H1 (cell line): Measurements from ENCODE around the gene STARD3. TPM values are rescaled to one million over a fixed set of nuclear protein-coding genes. Genes with fewer than 3 reads are reported as not detected.
A peak's percentile ranks its signal among the peaks of the same experiment; 100 is the strongest.

Source experiments
- CTCF ChIA-PET: fragments of 300-600 bp; sonication (Branson Sonifier 250); formaldehyde crosslinking; loops from one replicate; lab custom pipeline; 2021; ENCODE audit not compliant: partially characterized antibody; lab: Charles Lee
- POLR2A ChIA-PET: fragments of 300-600 bp; sonication (Branson Sonifier 250); formaldehyde crosslinking; loops from one replicate; lab custom pipeline; 2021; ENCODE audit warnings: inconsistent platforms; ENCODE audit not compliant: partially characterized antibody; lab: Charles Lee
- DNase-seq, 2 experiments: peaks; one replicate each; pipeline versions ENCODE4 v3.0.0 to v3.0.0-alpha.2; 2010 to 2022; ENCODE audit warnings: low spot score in 2 of 2, low read depth in 1 of 2, mixed read lengths in 1 of 2
- FAIRE-seq: peaks from 2 replicates; lab custom pipeline; 2011; peaks lifted over from hg19 to GRCh38; lab: Jason Lieb, UNC
- H2AFZ ChIP-seq: 2 replicates; pipeline ENCODE4 v1.8.1; 2012; ENCODE audit warnings: low read length, inconsistent platforms
- H2AK5ac ChIP-seq: 2 replicates; pipeline ENCODE4 v1.6.1; 2013; ENCODE audit warnings: low read depth, low read length
- H2BK120ac ChIP-seq: replicated peaks from 2 replicates; pipeline ENCODE3; 2013; ENCODE audit warnings: low read depth, low read length, inconsistent platforms
- H2BK12ac ChIP-seq: 2 replicates; pipeline ENCODE4 v1.6.1; 2013; ENCODE audit warnings: low read depth, low read length
- H2BK15ac ChIP-seq: 2 replicates; pipeline ENCODE4 v1.6.1; 2013; ENCODE audit warnings: low read length
- H2BK20ac ChIP-seq: 2 replicates; pipeline ENCODE4 v1.6.1; 2013; ENCODE audit warnings: low read length
- H2BK5ac ChIP-seq: 2 replicates; pipeline ENCODE4 v1.6.1; 2013; ENCODE audit warnings: low read depth, low read length
- H3K14ac ChIP-seq: 2 replicates; pipeline ENCODE4 v1.6.1; 2013; ENCODE audit warnings: inconsistent platforms; ENCODE audit not compliant: insufficient read length
- H3K18ac ChIP-seq: 2 replicates; pipeline ENCODE4 v1.6.1; 2013; ENCODE audit warnings: low read length; ENCODE audit errors: extremely low read depth
- H3K23ac ChIP-seq: 2 replicates; pipeline ENCODE4 v1.6.1; 2013; ENCODE audit warnings: inconsistent platforms; ENCODE audit not compliant: insufficient read length
- H3K23me2 ChIP-seq: 2 replicates; pipeline ENCODE4 v1.6.1; 2013; ENCODE audit warnings: low read depth, low read length
- H3K27ac ChIP-seq: 2 replicates; pipeline ENCODE4 v1.6.1; 2011; ENCODE audit warnings: low read depth, low read length, inconsistent platforms
- H3K27me3 ChIP-seq, 4 experiments: replicated peaks in 1 of 4; 1 replicate in 1 of 4; 2 replicates in 3 of 4; pipeline versions ENCODE4 v1.6.1 to v1.8.1; 2011 to 2013; ENCODE audit warnings: low read length in 3 of 4, mild to moderate bottlenecking in 3 of 4, inconsistent platforms in 2 of 4, mixed read lengths in 2 of 4, moderate library complexity in 1 of 4; ENCODE audit not compliant: control insufficient read depth in 3 of 4, insufficient read depth in 3 of 4; ENCODE audit errors: extremely low read depth in 1 of 4
- H3K36me3 ChIP-seq, 4 experiments: 2 replicates each; pipeline versions ENCODE4 v1.6.1 to v1.8.1; 2011 to 2013; ENCODE audit warnings: mild to moderate bottlenecking in 4 of 4, low read length in 3 of 4, moderate library complexity in 2 of 4, control low read depth in 1 of 4, inconsistent platforms in 1 of 4; ENCODE audit not compliant: insufficient read depth in 4 of 4, control insufficient read depth in 2 of 4
- H3K4ac ChIP-seq: replicated peaks from 2 replicates; pipeline ENCODE3; 2013; ENCODE audit warnings: low read length, low read depth, mixed read lengths, inconsistent platforms; ENCODE audit not compliant: insufficient read length
- H3K4me1 ChIP-seq, 4 experiments: replicated peaks in 1 of 4; 1 replicate in 1 of 4; 2 replicates in 3 of 4; pipeline versions ENCODE4 v1.6.1 to v1.8.1; 2011 to 2013; ENCODE audit warnings: low read length in 3 of 4, inconsistent platforms in 2 of 4, mixed read lengths in 1 of 4; ENCODE audit not compliant: insufficient read depth in 4 of 4, control insufficient read depth in 3 of 4
- H3K4me2 ChIP-seq, 2 experiments: 2 replicates each; pipeline versions ENCODE4 v1.6.1 to v1.8.1; 2011 to 2013; ENCODE audit warnings: low read depth in 2 of 2, low read length in 2 of 2, control low read depth in 1 of 2, inconsistent platforms in 1 of 2, mild to moderate bottlenecking in 1 of 2; ENCODE audit not compliant: insufficient read depth in 1 of 2
- H3K4me3 ChIP-seq, 4 experiments: fragments of 200-600, 300-600 bp in 1 of 4; sonication (generic), shearing (Covaris generic), sonication (Bioruptor Twin) in 1 of 4; 2 replicates each; pipeline versions ENCODE4 v1.5.1 to v1.8.1; 2011 to 2016; ENCODE audit warnings: low read length in 4 of 4, low read depth in 3 of 4, control low read depth in 2 of 4, inconsistent platforms in 2 of 4, mild to moderate bottlenecking in 2 of 4, mixed read lengths in 1 of 4, moderate library complexity in 1 of 4; ENCODE audit not compliant: insufficient read depth in 2 of 4; ENCODE audit errors: extremely low read depth in 1 of 4
- H3K56ac ChIP-seq: replicated peaks from 2 replicates; pipeline ENCODE3; 2013; ENCODE audit warnings: low read depth, mild to moderate bottlenecking, mixed read lengths, low read length, inconsistent platforms; ENCODE audit not compliant: insufficient read length
- H3K79me1 ChIP-seq: 2 replicates; pipeline ENCODE4 v1.6.1; 2013; ENCODE audit warnings: low read depth, low read length, control low read depth
- H3K79me2 ChIP-seq, 2 experiments: 2 replicates each; pipeline versions ENCODE4 v1.6.1 to v1.8.1; 2012 to 2013; ENCODE audit warnings: low read length in 2 of 2, mild to moderate bottlenecking in 2 of 2, inconsistent platforms in 1 of 2; ENCODE audit not compliant: insufficient read depth in 2 of 2, control insufficient read depth in 1 of 2
- H3K9ac ChIP-seq, 4 experiments: replicated peaks in 1 of 4; 1 replicate in 1 of 4; 2 replicates in 3 of 4; pipeline versions ENCODE4 v1.6.1 to v1.8.1; 2011 to 2013; ENCODE audit warnings: low read depth in 3 of 4, low read length in 3 of 4, control low read depth in 2 of 4, mild to moderate bottlenecking in 2 of 4, moderate library complexity in 2 of 4, inconsistent platforms in 1 of 4; ENCODE audit errors: extremely low read depth in 1 of 4
- H3K9me3 ChIP-seq, 2 experiments: 2 replicates each; pipeline versions ENCODE4 v1.6.1 to v1.8.1; 2012 to 2013; ENCODE audit warnings: mild to moderate bottlenecking in 2 of 2, moderate library complexity in 2 of 2, control low read depth in 1 of 2, inconsistent platforms in 1 of 2, low read depth in 1 of 2, low read length in 1 of 2, mixed read lengths in 1 of 2; ENCODE audit not compliant: insufficient read depth in 2 of 2
- H4K20me1 ChIP-seq, 2 experiments: replicated peaks in 1 of 2; 2 replicates each; pipeline versions ENCODE3 to v1.8.1; 2011 to 2013; ENCODE audit warnings: inconsistent platforms in 2 of 2, low read length in 2 of 2, mild to moderate bottlenecking in 1 of 2; ENCODE audit not compliant: insufficient read depth in 2 of 2, control insufficient read depth in 1 of 2
- H4K5ac ChIP-seq: 2 replicates; pipeline ENCODE4 v1.6.1; 2013; ENCODE audit warnings: low read length, low read depth, mixed read lengths, inconsistent platforms; ENCODE audit not compliant: insufficient read length
- H4K8ac ChIP-seq: 2 replicates; pipeline ENCODE4 v1.8.0; 2013; ENCODE audit warnings: mild to moderate bottlenecking, moderate library complexity, low read length, inconsistent platforms; ENCODE audit not compliant: insufficient read depth; ENCODE audit errors: extremely low read depth
- H4K91ac ChIP-seq: replicated peaks from 2 replicates; pipeline ENCODE3; 2013; ENCODE audit warnings: low read length, mixed read lengths, inconsistent platforms; ENCODE audit not compliant: insufficient read length
- CHD2 ChIP-seq: IDR thresholded peaks from 2 replicates; pipeline ENCODE4 v1.6.1; 2012; ENCODE audit warnings: low read length, improper control_type of control experiment
- EZH2 ChIP-seq: fragments of 200-600 bp; sonication (generic); IDR thresholded peaks from 2 replicates; pipeline ENCODE4 v1.7.1; 2012; ENCODE audit warnings: low read depth, mild to moderate bottlenecking, moderate library complexity, low read length, inconsistent platforms; ENCODE audit not compliant: severe bottlenecking
- GTF2F1 ChIP-seq: IDR thresholded peaks from 2 replicates; pipeline ENCODE4 v1.6.1; 2012; ENCODE audit warnings: low read depth, low read length, improper control_type of control experiment, borderline replicate concordance
- POU5F1 ChIP-seq: IDR thresholded peaks from 2 replicates; pipeline ENCODE4 v1.6.1; 2011; ENCODE audit warnings: low read depth, mild to moderate bottlenecking, low read length, moderate library complexity
- RNF2 ChIP-seq: fragments of 200-900, 300-1000 bp; sonication (generic); IDR thresholded peaks from 2 replicates; pipeline ENCODE4 v1.7.1; 2016; ENCODE audit warnings: borderline replicate concordance, low read depth, mild to moderate bottlenecking, antibody characterized with exemption, low read length; ENCODE audit not compliant: poor library complexity, severe bottlenecking; ENCODE audit errors: missing control alignments
- TCF12 ChIP-seq: IDR thresholded peaks from 2 replicates; pipeline ENCODE4 v1.6.1; 2011; ENCODE audit warnings: low read depth, mild to moderate bottlenecking, low read length
- WGBS, 2 experiments: shearing (Covaris generic) in 1 of 2; methylation state at CpG; one replicate each; pipeline versions ENCODE4 v1.1.6 to v1.1.7; 2013 to 2015; ENCODE audit warnings: low lambda C conversion rate in 2 of 2, mixed read lengths in 2 of 2, inconsistent platforms in 1 of 2, low coverage in 1 of 2, missing lambda C conversion rate in 1 of 2; ENCODE audit not compliant: insufficient replicate concordance in 2 of 2, insufficient coverage in 1 of 2, insufficient read length in 1 of 2; ENCODE audit errors: extremely low coverage in 1 of 2, missing lambda C conversion rate in 1 of 2; 5-methylcytosine and 5-hydroxymethylcytosine counted together
- polyA plus RNA-seq, 7 experiments: library from polyadenylated mRNA; depleted of rRNA in 3 of 7; stranded (reverse) in 5 of 7; unstranded in 2 of 7; fragments of >200 nt in 5 of 7; fragments of 200-250 nt in 2 of 7; gene quantifications; 1 replicate in 5 of 7; 2 replicates in 1 of 7; 4 replicates in 1 of 7; pipeline versions ENCODE4 v1.2.1 to v1.2.3, GENCODE V29; 2011 to 2013; ENCODE audit warnings: missing spikeins in 2 of 7, mixed read lengths in 2 of 7
- total RNA-seq: library from RNA; stranded (reverse); fragmentation: NEBNext Ultra II Directional; extraction: Animal tissue kit (Norgen Biotek cat#: 25700); gene quantifications from 2 replicates; pipeline ENCODE4 v1.2.1, GENCODE V29; 2021

Gene STARD3
- total and polyA plus RNA-seq, 2 of the 8 experiments (the other 6 are each of a cell fraction or from before 2014, with no cell fraction given): 47.6 to 80.3 TPM

DNA sequence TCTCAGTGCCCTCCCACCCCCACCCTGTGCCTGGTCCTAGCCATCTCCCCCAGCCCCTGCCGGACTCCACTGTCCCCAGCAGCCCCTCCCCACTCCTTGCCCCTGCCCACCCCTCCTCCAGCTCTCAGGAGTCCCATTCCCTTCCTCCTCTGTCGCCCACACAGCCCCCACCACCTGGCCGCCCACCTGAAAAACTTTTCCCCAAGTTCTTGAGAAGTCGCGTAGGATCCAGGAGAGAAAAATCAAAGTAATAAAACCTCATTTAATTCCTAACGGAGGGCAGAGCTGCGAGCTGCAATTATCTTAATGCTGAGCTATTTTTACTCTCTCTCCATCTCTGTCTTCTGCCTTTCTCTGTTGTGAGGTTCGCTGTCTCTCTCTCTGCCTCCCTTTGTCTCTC is 12.6 kb upstream of the STARD3 start:
- CTCF ChIA-PET: interaction anchor here (0.7 to 49.2 kb wide), 16 partner anchors 1 to 271 kb away, joined by 3 to 1885 read pairs (median 13); partner anchors contain the start of genes ERBB2, MIEN1, NEUROD2 and PGAP3
- Histone ChIP-seq H4K20me1 (peaks cover 0 to 1% of the 10 kb centered on the region in 2 experiments), H2BK15ac (peak overlapping the region; percentile 72; the same call in 1 of the 2 replicates), H3K79me1 (0 out of 2 replicates have a peak, but pooled peaks cover 2% of the 10 kb centered on the region), H3K18ac (no peak overlapping the region), H3K9me3 (no peaks in the 10 kb centered on the region), H3K4ac (no peak overlapping the region), H2BK12ac (0 out of 2 replicates have a peak overlapping the region, but pooled peaks have one; percentile 94), H2BK120ac (no peak overlapping the region), H2BK20ac (no peak overlapping the region; the same call in 1 of the 2 replicates), H2AFZ (no peak overlapping the region), H3K4me3 (no peak overlapping the region), H3K9ac (no peak overlapping the region), H2AK5ac (no peak overlapping the region), H4K8ac (no peak overlapping the region), H4K91ac (no peak overlapping the region), H3K79me2 (no peaks in the 10 kb centered on the region), H3K4me1 (peaks cover 4 to 33% (median 25%) of the 10 kb centered on the region in 4 experiments), H3K14ac (no peak overlapping the region), H3K27me3 (peaks cover 6 to 50% (median 42%) of the 10 kb centered on the region in 4 experiments), H3K56ac (no peak overlapping the region), H3K23me2 (peaks cover 12% of the 10 kb centered on the region), H3K23ac (no peak overlapping the region)
- FAIRE-seq: no peak
- DNase-seq: no peak
- POLR2A ChIA-PET: interaction anchor here (0.9 to 2.6 kb wide), 6 partner anchors 9 to 157 kb away, joined by 3 to 9 read pairs (median 4); no protein-coding TSS in a partner anchor
- 80% methylated on average over 7 of the region's 8 CpGs; no CpG with 5 or more reads in 1 of the 2 experiments for WGBS, 2 experiments
- TF ChIP-seq RNF2 (no peak), TCF12 (no peak), POU5F1 (no peak), GTF2F1 (no peak), EZH2 (no peak), CHD2 (no peak)
- TF ChIP-seq, all 59 proteins: peak for 0
- Histone ChIP-seq H3K36me3 (no peaks in the 10 kb centered on the region), H2BK5ac (no peak overlapping the region), H3K27ac (no peak overlapping the region), H4K5ac (no peak overlapping the region), H3K4me2 (no peak overlapping the region)
